Upper lobe of left lung (tissue), 4 donors: ENCODE measurements around the gene PSAPL1.

Source experiments
- POLR2A ChIP-seq, 4 donors: fragments of 450-650 bp; IDR thresholded peaks; one replicate each; pipeline ENCODE4 v1.5.1; 2016 to 2017; ENCODE audit warnings: antibody characterized with exemption in 4 of 4, mild to moderate bottlenecking in 2 of 4
- POLR2AphosphoS5 ChIP-seq, 2 donors: sonication (generic); formaldehyde crosslinking; IDR thresholded peaks; one replicate each; pipeline ENCODE4 v1.5.1; 2017; ENCODE audit warnings: antibody characterized with exemption in 2 of 2
- TF ChIP-seq, protein P1 (sequence below), 6 experiments: fragments of 450-650 bp in 4 of 6; fragments of 200-600 bp in 2 of 6; sonication (generic) in 2 of 6; IDR thresholded peaks; one replicate each; pipeline ENCODE4 v1.5.1; 2016 to 2019; ENCODE audit warnings: antibody characterized with exemption in 6 of 6

GRCh38 chr4:7403001-7403400, 31.7 kb downstream of the PSAPL1 start:
- TF ChIP-seq, protein P1, sequence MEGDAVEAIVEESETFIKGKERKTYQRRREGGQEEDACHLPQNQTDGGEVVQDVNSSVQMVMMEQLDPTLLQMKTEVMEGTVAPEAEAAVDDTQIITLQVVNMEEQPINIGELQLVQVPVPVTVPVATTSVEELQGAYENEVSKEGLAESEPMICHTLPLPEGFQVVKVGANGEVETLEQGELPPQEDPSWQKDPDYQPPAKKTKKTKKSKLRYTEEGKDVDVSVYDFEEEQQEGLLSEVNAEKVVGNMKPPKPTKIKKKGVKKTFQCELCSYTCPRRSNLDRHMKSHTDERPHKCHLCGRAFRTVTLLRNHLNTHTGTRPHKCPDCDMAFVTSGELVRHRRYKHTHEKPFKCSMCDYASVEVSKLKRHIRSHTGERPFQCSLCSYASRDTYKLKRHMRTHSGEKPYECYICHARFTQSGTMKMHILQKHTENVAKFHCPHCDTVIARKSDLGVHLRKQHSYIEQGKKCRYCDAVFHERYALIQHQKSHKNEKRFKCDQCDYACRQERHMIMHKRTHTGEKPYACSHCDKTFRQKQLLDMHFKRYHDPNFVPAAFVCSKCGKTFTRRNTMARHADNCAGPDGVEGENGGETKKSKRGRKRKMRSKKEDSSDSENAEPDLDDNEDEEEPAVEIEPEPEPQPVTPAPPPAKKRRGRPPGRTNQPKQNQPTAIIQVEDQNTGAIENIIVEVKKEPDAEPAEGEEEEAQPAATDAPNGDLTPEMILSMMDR (IDR thresholded peaks at IDR 0.05) = no peak
- TF ChIP-seq POLR2AphosphoS5 (IDR thresholded peaks at IDR 0.05) = no peak
- no peak for TF ChIP-seq POLR2A (IDR thresholded peaks at IDR 0.05)
